H1 (cell line): Measurements from ENCODE around the gene PANX3. TPM values are rescaled to one million over a fixed set of nuclear protein-coding genes. Genes with fewer than 3 reads are reported as not detected.

Experiments used
- CTCF ChIA-PET: fragments of 300-600 bp; sonication (Branson Sonifier 250); formaldehyde crosslinking; loops from one replicate; lab custom pipeline; 2021; ENCODE audit not compliant: partially characterized antibody; lab: Charles Lee
- POLR2A ChIA-PET: fragments of 300-600 bp; sonication (Branson Sonifier 250); formaldehyde crosslinking; loops from one replicate; lab custom pipeline; 2021; ENCODE audit warnings: inconsistent platforms; ENCODE audit not compliant: partially characterized antibody; lab: Charles Lee
- DNase-seq, 2 experiments: peaks; one replicate each; pipeline versions ENCODE4 v3.0.0 to v3.0.0-alpha.2; 2010 to 2022; ENCODE audit warnings: low spot score in 2 of 2, low read depth in 1 of 2, mixed read lengths in 1 of 2
- FAIRE-seq: peaks from 2 replicates; lab custom pipeline; 2011; peaks lifted over from hg19 to GRCh38; lab: Jason Lieb, UNC
- H2AFZ ChIP-seq: 2 replicates; pipeline ENCODE4 v1.8.1; 2012; ENCODE audit warnings: low read length, inconsistent platforms
- H2AK5ac ChIP-seq: 2 replicates; pipeline ENCODE4 v1.6.1; 2013; ENCODE audit warnings: low read depth, low read length
- H2BK120ac ChIP-seq: replicated peaks from 2 replicates; pipeline ENCODE3; 2013; ENCODE audit warnings: low read depth, low read length, inconsistent platforms
- H2BK12ac ChIP-seq: 2 replicates; pipeline ENCODE4 v1.6.1; 2013; ENCODE audit warnings: low read depth, low read length
- H2BK15ac ChIP-seq: 2 replicates; pipeline ENCODE4 v1.6.1; 2013; ENCODE audit warnings: low read length
- H2BK20ac ChIP-seq: 2 replicates; pipeline ENCODE4 v1.6.1; 2013; ENCODE audit warnings: low read length
- H2BK5ac ChIP-seq: 2 replicates; pipeline ENCODE4 v1.6.1; 2013; ENCODE audit warnings: low read depth, low read length
- H3K14ac ChIP-seq: 2 replicates; pipeline ENCODE4 v1.6.1; 2013; ENCODE audit warnings: inconsistent platforms; ENCODE audit not compliant: insufficient read length
- H3K18ac ChIP-seq: 2 replicates; pipeline ENCODE4 v1.6.1; 2013; ENCODE audit warnings: low read length; ENCODE audit errors: extremely low read depth
- H3K23ac ChIP-seq: 2 replicates; pipeline ENCODE4 v1.6.1; 2013; ENCODE audit warnings: inconsistent platforms; ENCODE audit not compliant: insufficient read length
- H3K23me2 ChIP-seq: 2 replicates; pipeline ENCODE4 v1.6.1; 2013; ENCODE audit warnings: low read depth, low read length
- H3K27ac ChIP-seq: 2 replicates; pipeline ENCODE4 v1.6.1; 2011; ENCODE audit warnings: low read depth, low read length, inconsistent platforms
- H3K27me3 ChIP-seq, 4 experiments: replicated peaks in 1 of 4; 1 replicate in 1 of 4; 2 replicates in 3 of 4; pipeline versions ENCODE4 v1.6.1 to v1.8.1; 2011 to 2013; ENCODE audit warnings: low read length in 3 of 4, mild to moderate bottlenecking in 3 of 4, inconsistent platforms in 2 of 4, mixed read lengths in 2 of 4, moderate library complexity in 1 of 4; ENCODE audit not compliant: control insufficient read depth in 3 of 4, insufficient read depth in 3 of 4; ENCODE audit errors: extremely low read depth in 1 of 4
- H3K36me3 ChIP-seq, 4 experiments: 2 replicates each; pipeline versions ENCODE4 v1.6.1 to v1.8.1; 2011 to 2013; ENCODE audit warnings: mild to moderate bottlenecking in 4 of 4, low read length in 3 of 4, moderate library complexity in 2 of 4, control low read depth in 1 of 4, inconsistent platforms in 1 of 4; ENCODE audit not compliant: insufficient read depth in 4 of 4, control insufficient read depth in 2 of 4
- H3K4ac ChIP-seq: replicated peaks from 2 replicates; pipeline ENCODE3; 2013; ENCODE audit warnings: low read length, low read depth, mixed read lengths, inconsistent platforms; ENCODE audit not compliant: insufficient read length
- H3K4me1 ChIP-seq, 4 experiments: replicated peaks in 1 of 4; 1 replicate in 1 of 4; 2 replicates in 3 of 4; pipeline versions ENCODE4 v1.6.1 to v1.8.1; 2011 to 2013; ENCODE audit warnings: low read length in 3 of 4, inconsistent platforms in 2 of 4, mixed read lengths in 1 of 4; ENCODE audit not compliant: insufficient read depth in 4 of 4, control insufficient read depth in 3 of 4
- H3K4me2 ChIP-seq, 2 experiments: 2 replicates each; pipeline versions ENCODE4 v1.6.1 to v1.8.1; 2011 to 2013; ENCODE audit warnings: low read depth in 2 of 2, low read length in 2 of 2, control low read depth in 1 of 2, inconsistent platforms in 1 of 2, mild to moderate bottlenecking in 1 of 2; ENCODE audit not compliant: insufficient read depth in 1 of 2
- H3K4me3 ChIP-seq, 4 experiments: fragments of 200-600, 300-600 bp in 1 of 4; sonication (generic), shearing (Covaris generic), sonication (Bioruptor Twin) in 1 of 4; 2 replicates each; pipeline versions ENCODE4 v1.5.1 to v1.8.1; 2011 to 2016; ENCODE audit warnings: low read length in 4 of 4, low read depth in 3 of 4, control low read depth in 2 of 4, inconsistent platforms in 2 of 4, mild to moderate bottlenecking in 2 of 4, mixed read lengths in 1 of 4, moderate library complexity in 1 of 4; ENCODE audit not compliant: insufficient read depth in 2 of 4; ENCODE audit errors: extremely low read depth in 1 of 4
- H3K56ac ChIP-seq: replicated peaks from 2 replicates; pipeline ENCODE3; 2013; ENCODE audit warnings: low read depth, mild to moderate bottlenecking, mixed read lengths, low read length, inconsistent platforms; ENCODE audit not compliant: insufficient read length
- H3K79me1 ChIP-seq: 2 replicates; pipeline ENCODE4 v1.6.1; 2013; ENCODE audit warnings: low read depth, low read length, control low read depth
- H3K79me2 ChIP-seq, 2 experiments: 2 replicates each; pipeline versions ENCODE4 v1.6.1 to v1.8.1; 2012 to 2013; ENCODE audit warnings: low read length in 2 of 2, mild to moderate bottlenecking in 2 of 2, inconsistent platforms in 1 of 2; ENCODE audit not compliant: insufficient read depth in 2 of 2, control insufficient read depth in 1 of 2
- H3K9ac ChIP-seq, 4 experiments: replicated peaks in 1 of 4; 1 replicate in 1 of 4; 2 replicates in 3 of 4; pipeline versions ENCODE4 v1.6.1 to v1.8.1; 2011 to 2013; ENCODE audit warnings: low read depth in 3 of 4, low read length in 3 of 4, control low read depth in 2 of 4, mild to moderate bottlenecking in 2 of 4, moderate library complexity in 2 of 4, inconsistent platforms in 1 of 4; ENCODE audit errors: extremely low read depth in 1 of 4
- H3K9me3 ChIP-seq, 2 experiments: 2 replicates each; pipeline versions ENCODE4 v1.6.1 to v1.8.1; 2012 to 2013; ENCODE audit warnings: mild to moderate bottlenecking in 2 of 2, moderate library complexity in 2 of 2, control low read depth in 1 of 2, inconsistent platforms in 1 of 2, low read depth in 1 of 2, low read length in 1 of 2, mixed read lengths in 1 of 2; ENCODE audit not compliant: insufficient read depth in 2 of 2
- H4K20me1 ChIP-seq, 2 experiments: replicated peaks in 1 of 2; 2 replicates each; pipeline versions ENCODE3 to v1.8.1; 2011 to 2013; ENCODE audit warnings: inconsistent platforms in 2 of 2, low read length in 2 of 2, mild to moderate bottlenecking in 1 of 2; ENCODE audit not compliant: insufficient read depth in 2 of 2, control insufficient read depth in 1 of 2
- H4K5ac ChIP-seq: 2 replicates; pipeline ENCODE4 v1.6.1; 2013; ENCODE audit warnings: low read length, low read depth, mixed read lengths, inconsistent platforms; ENCODE audit not compliant: insufficient read length
- H4K8ac ChIP-seq: 2 replicates; pipeline ENCODE4 v1.8.0; 2013; ENCODE audit warnings: mild to moderate bottlenecking, moderate library complexity, low read length, inconsistent platforms; ENCODE audit not compliant: insufficient read depth; ENCODE audit errors: extremely low read depth
- H4K91ac ChIP-seq: replicated peaks from 2 replicates; pipeline ENCODE3; 2013; ENCODE audit warnings: low read length, mixed read lengths, inconsistent platforms; ENCODE audit not compliant: insufficient read length
- POLR2A ChIP-seq, 2 experiments: IDR thresholded peaks; 1 replicate in 1 of 2; 2 replicates in 1 of 2; pipeline ENCODE4 v1.6.1; 2011; ENCODE audit warnings: low read depth in 2 of 2, low read length in 2 of 2, mild to moderate bottlenecking in 2 of 2; ENCODE audit errors: control extremely low read depth in 1 of 2
- SIN3A ChIP-seq, 2 experiments: IDR thresholded peaks in 1 of 2; conservative IDR thresholded peaks in 1 of 2; 2 replicates each; pipeline ENCODE4 v1.6.1; 2011 to 2012; ENCODE audit warnings: low read length in 2 of 2, improper control_type of control experiment in 1 of 2, low read depth in 1 of 2, mild to moderate bottlenecking in 1 of 2
- SIX5 ChIP-seq: IDR thresholded peaks from 2 replicates; pipeline ENCODE4 v1.6.1; 2011; ENCODE audit warnings: mild to moderate bottlenecking, low read depth, low read length
- WGBS, 2 experiments: shearing (Covaris generic) in 1 of 2; methylation state at CpG; one replicate each; pipeline versions ENCODE4 v1.1.6 to v1.1.7; 2013 to 2015; ENCODE audit warnings: low lambda C conversion rate in 2 of 2, mixed read lengths in 2 of 2, inconsistent platforms in 1 of 2, low coverage in 1 of 2, missing lambda C conversion rate in 1 of 2; ENCODE audit not compliant: insufficient replicate concordance in 2 of 2, insufficient coverage in 1 of 2, insufficient read length in 1 of 2; ENCODE audit errors: extremely low coverage in 1 of 2, missing lambda C conversion rate in 1 of 2; 5-methylcytosine and 5-hydroxymethylcytosine counted together
- polyA plus RNA-seq, 7 experiments: library from polyadenylated mRNA; depleted of rRNA in 3 of 7; stranded (reverse) in 5 of 7; unstranded in 2 of 7; fragments of >200 nt in 5 of 7; fragments of 200-250 nt in 2 of 7; gene quantifications; 1 replicate in 5 of 7; 2 replicates in 1 of 7; 4 replicates in 1 of 7; pipeline versions ENCODE4 v1.2.1 to v1.2.3, GENCODE V29; 2011 to 2013; ENCODE audit warnings: missing spikeins in 2 of 7, mixed read lengths in 2 of 7
- total RNA-seq: library from RNA; stranded (reverse); fragmentation: NEBNext Ultra II Directional; extraction: Animal tissue kit (Norgen Biotek cat#: 25700); gene quantifications from 2 replicates; pipeline ENCODE4 v1.2.1, GENCODE V29; 2021

PANX3 gene
- total and polyA plus RNA-seq, 2 of the 8 experiments (the other 6 are each of a cell fraction or from before 2014, with no cell fraction given): not detected

DNA sequence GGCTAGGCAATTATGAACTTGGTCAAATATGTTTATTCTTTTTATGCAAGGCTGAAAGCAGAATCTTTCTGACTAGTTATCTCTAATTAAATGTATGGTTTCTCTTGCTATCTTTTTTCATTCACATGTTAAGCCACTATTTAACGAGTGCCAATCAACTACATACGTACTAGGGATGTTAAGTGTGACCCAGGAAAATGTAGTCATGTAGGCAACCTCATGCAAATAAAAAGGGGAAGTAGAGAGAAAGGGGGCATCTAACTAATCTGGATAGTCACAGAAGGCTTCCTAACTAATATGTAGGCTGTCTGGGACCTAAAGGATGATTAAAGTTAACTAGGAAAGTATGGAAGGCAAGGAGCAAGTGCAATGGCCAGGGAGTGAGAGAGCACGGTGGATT, 34.9 kb downstream of the PANX3 start:
- Histone ChIP-seq H3K9me3 (no peaks in the 10 kb centered on the region), H3K56ac (no peak overlapping the region), H3K27me3 (no peaks in the 10 kb centered on the region), H2BK15ac (no peak overlapping the region), H4K91ac (no peak overlapping the region), H3K23me2 (no peaks in the 10 kb centered on the region; the same call in 1 of the 2 replicates), H4K8ac (no peak overlapping the region), H2AK5ac (no peak overlapping the region), H3K4ac (no peak overlapping the region), H3K4me1 (peaks cover 0 to 4% (median 2%) of the 10 kb centered on the region in 4 experiments; a peak in 3 of 7 replicates), H2BK12ac (no peak overlapping the region), H2BK120ac (no peak overlapping the region), H2BK20ac (no peak overlapping the region), H3K79me1 (no peaks in the 10 kb centered on the region), H3K27ac (no peak overlapping the region), H2AFZ (no peak overlapping the region), H2BK5ac (no peak overlapping the region), H3K4me2 (no peak overlapping the region), H3K23ac (no peak overlapping the region), H3K14ac (no peak overlapping the region), H3K18ac (no peak overlapping the region), H3K4me3 (no peak overlapping the region), H3K36me3 (no peaks in the 10 kb centered on the region), H3K79me2 (no peaks in the 10 kb centered on the region), H4K5ac (no peak overlapping the region), H4K20me1 (no peaks in the 10 kb centered on the region), H3K9ac (no peak overlapping the region)
- CTCF ChIA-PET: interaction anchor here (3.1 to 8.6 kb wide), 2 partner anchors 116 to 192 kb away, joined by 12 to 69 read pairs; partner anchors contain the start of gene ESAM
- FAIRE-seq: no peak
- POLR2A ChIA-PET: no interaction called here
- WGBS, 2 experiments: 90% methylated on average over 3 of the region's 3 CpGs; no CpG with 5 or more reads in 1 of the 2 experiments
- DNase-seq: no peak
- no peak for TF ChIP-seq SIN3A (conservative IDR thresholded peaks at IDR 0.05 in 1 of 2, IDR thresholded peaks at IDR 0.05 in 1 of 2; ENCODE audit: low read depth in 1 of 2, low read length in 2 of 2)
- TF ChIP-seq POLR2A (IDR thresholded peaks at IDR 0.05; ENCODE audit: control extremely low read depth in 1 of 2, low read depth in 2 of 2, low read length in 2 of 2): no peak
- no peak for TF ChIP-seq SIX5
